Measurements from ENCODE around the gene CENPT. TPM values are rescaled to one million over a fixed set of nuclear protein-coding genes. Genes with fewer than 3 reads are reported as not detected.

Gene CENPT
- total RNA-seq, 1 experiment from 2014 or later = 33.8 TPM

DNA sequence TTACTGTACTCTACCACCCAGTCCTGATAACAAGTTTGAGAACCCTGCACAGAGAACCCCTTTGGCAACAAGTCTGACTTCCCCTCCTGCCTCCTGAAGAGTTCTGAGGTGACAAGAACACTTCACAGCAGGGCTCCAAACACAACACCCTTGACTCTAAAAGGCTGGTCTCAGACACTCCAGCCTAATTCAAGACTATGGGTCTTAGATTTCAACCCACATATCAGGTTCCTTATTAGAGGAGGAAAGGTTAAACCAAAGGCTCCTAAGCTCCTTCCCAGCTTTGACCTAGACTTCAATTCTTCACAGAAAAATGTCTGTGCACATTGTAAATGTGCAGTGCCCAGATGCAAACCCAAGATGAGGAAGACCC, 64.2 kb downstream of the CENPT start:
- no peak for DNase-seq
- H3F3A ChIP-seq (ENCODE audit: insufficient read depth, low read depth) = no peaks in the 10 kb centered on the region
- ChIA-PET CTCF (interaction anchor here (0.7 kb wide), 1 partner anchor 80 kb away, joined by 5 read pairs; no protein-coding TSS in a partner anchor), POLR2A (ENCODE audit: unreplicated experiment) (no interaction called here)
- no peaks in the 10 kb centered on the region for H3K27me3 ChIP-seq (ENCODE audit: insufficient read depth, low read depth)
- H3K4me3 ChIP-seq = no peak overlapping the region
- TF ChIP-seq EZH2 (IDR thresholded peaks at IDR 0.05; ENCODE audit: low read depth) = no peak
- TF ChIP-seq, protein P1, sequence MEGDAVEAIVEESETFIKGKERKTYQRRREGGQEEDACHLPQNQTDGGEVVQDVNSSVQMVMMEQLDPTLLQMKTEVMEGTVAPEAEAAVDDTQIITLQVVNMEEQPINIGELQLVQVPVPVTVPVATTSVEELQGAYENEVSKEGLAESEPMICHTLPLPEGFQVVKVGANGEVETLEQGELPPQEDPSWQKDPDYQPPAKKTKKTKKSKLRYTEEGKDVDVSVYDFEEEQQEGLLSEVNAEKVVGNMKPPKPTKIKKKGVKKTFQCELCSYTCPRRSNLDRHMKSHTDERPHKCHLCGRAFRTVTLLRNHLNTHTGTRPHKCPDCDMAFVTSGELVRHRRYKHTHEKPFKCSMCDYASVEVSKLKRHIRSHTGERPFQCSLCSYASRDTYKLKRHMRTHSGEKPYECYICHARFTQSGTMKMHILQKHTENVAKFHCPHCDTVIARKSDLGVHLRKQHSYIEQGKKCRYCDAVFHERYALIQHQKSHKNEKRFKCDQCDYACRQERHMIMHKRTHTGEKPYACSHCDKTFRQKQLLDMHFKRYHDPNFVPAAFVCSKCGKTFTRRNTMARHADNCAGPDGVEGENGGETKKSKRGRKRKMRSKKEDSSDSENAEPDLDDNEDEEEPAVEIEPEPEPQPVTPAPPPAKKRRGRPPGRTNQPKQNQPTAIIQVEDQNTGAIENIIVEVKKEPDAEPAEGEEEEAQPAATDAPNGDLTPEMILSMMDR (conservative IDR thresholded peaks at IDR 0.05) = no peak
- no peaks in the 10 kb centered on the region for H3K9me2 ChIP-seq (ENCODE audit: insufficient read depth)
- no peak overlapping the region for H3K4me2 ChIP-seq
- BruUV-seq (replicated peaks) = no TSS peak
- peaks cover 6% of the 10 kb centered on the region; the same call in 1 of the 2 replicates for H3K79me2 ChIP-seq (ENCODE audit: low read depth)
- no peaks in the 10 kb centered on the region for H3K36me3 ChIP-seq (ENCODE audit: low read depth)
- H2AFZ ChIP-seq = no peak overlapping the region
- H3K27ac ChIP-seq = no peak overlapping the region
- no peaks in the 10 kb centered on the region for H3K9me3 ChIP-seq (ENCODE audit: insufficient read depth, low read depth)
- H4K20me1 ChIP-seq (ENCODE audit: insufficient read depth) = peaks cover 3% of the 10 kb centered on the region
- H3K4me1 ChIP-seq (replicated peaks; ENCODE audit: insufficient read depth) = no peaks in the 10 kb centered on the region
- intact Hi-C loops (cut with micrococcal nuclease; ENCODE audit: unreplicated experiment) = no loop called here

DNA sequence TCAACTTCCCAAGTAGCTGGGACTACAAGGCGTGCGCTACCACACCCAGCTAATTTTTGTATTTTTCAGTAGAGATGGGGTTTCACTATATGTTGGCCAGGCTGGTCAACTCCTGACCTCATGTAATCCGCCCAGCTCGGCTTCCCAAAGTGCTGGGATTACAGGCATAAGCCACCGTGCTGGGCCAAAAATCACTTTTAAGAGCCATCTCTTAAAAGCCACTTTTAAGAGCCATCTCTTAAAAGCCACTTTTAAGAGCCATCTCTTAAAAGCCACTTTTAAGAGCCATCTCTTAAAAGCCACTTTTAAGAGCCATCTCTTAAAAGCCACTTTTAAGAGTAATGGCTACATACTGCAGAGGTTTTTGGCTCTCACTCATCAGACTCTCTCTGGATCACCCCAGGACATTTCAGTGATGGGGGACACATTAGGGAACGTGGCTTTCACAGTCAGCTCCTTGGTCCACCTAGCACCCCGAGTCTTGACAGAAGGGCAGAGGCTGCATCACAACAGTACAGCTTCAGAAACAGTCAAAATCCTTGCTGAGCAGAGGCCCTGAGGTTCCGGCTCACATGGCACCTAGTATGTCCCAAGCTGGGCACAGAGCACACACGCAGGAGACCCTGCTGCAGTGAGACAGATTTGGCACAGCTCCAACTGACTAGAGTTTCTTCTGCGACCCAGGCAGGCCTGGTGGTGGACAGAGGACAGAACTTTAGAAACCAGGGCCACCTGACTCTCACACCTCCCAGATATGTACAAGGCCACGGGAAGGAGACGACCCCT, 64.7 kb downstream of the CENPT start:
- POLR2A ChIA-PET (ENCODE audit: unreplicated experiment) = no interaction called here
- BruUV-seq (replicated peaks) = no TSS peak
- Histone ChIP-seq H3K4me1 (replicated peaks; ENCODE audit: insufficient read depth) (no peaks in the 10 kb centered on the region), H3K4me2 (no peak overlapping the region), H3K27ac (no peak overlapping the region), H2AFZ (no peak overlapping the region), H3K9me2 (ENCODE audit: insufficient read depth) (no peaks in the 10 kb centered on the region), H3K79me2 (ENCODE audit: low read depth) (peaks cover 6% of the 10 kb centered on the region; the same call in 1 of the 2 replicates), H4K20me1 (ENCODE audit: insufficient read depth) (peaks cover 7% of the 10 kb centered on the region), H3K9me3 (ENCODE audit: insufficient read depth, low read depth) (no peaks in the 10 kb centered on the region), H3K27me3 (ENCODE audit: insufficient read depth, low read depth) (no peaks in the 10 kb centered on the region), H3K4me3 (no peak overlapping the region), H3F3A (ENCODE audit: insufficient read depth, low read depth) (no peaks in the 10 kb centered on the region), H3K36me3 (ENCODE audit: low read depth) (no peaks in the 10 kb centered on the region)
- TF ChIP-seq EZH2 (IDR thresholded peaks at IDR 0.05; ENCODE audit: low read depth) = no peak
- TF ChIP-seq, protein P1 (conservative IDR thresholded peaks at IDR 0.05) = no peak
- no peak for DNase-seq
- intact Hi-C loops (cut with micrococcal nuclease; ENCODE audit: unreplicated experiment) = no loop called here
- CTCF ChIA-PET = no interaction called here

DNA sequence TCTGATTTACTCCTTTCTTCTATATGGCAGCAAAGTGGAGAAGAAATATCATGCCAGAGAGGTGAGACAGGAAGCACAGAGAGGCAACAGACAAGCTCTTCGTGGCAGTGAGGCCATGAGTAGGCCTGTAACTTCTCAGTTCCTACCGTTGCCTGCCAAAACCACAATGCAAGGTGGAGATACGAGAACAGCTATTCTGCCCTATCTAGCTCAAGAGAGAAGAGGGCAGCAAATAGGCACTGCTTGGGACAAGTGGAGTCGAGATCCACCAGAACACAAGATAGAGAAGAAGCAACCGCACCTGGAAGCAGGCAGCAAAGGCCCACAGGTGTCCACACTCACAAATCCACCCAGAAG, 66.0 kb downstream of the CENPT start:
- intact Hi-C loops (cut with micrococcal nuclease; ENCODE audit: unreplicated experiment) = no loop called here
- no peak for TF ChIP-seq EZH2 (IDR thresholded peaks at IDR 0.05; ENCODE audit: low read depth)
- TF ChIP-seq, protein P1 (conservative IDR thresholded peaks at IDR 0.05) = no peak
- Histone ChIP-seq H3K36me3 (ENCODE audit: low read depth) (no peaks in the 10 kb centered on the region), H3K4me1 (replicated peaks; ENCODE audit: insufficient read depth) (no peaks in the 10 kb centered on the region), H3K27me3 (ENCODE audit: insufficient read depth, low read depth) (no peaks in the 10 kb centered on the region), H3K4me2 (no peak overlapping the region), H3K9me3 (ENCODE audit: insufficient read depth, low read depth) (no peaks in the 10 kb centered on the region), H4K20me1 (ENCODE audit: insufficient read depth) (peaks cover 7% of the 10 kb centered on the region), H3K9me2 (ENCODE audit: insufficient read depth) (no peaks in the 10 kb centered on the region), H2AFZ (no peak overlapping the region), H3K4me3 (no peak overlapping the region), H3F3A (ENCODE audit: insufficient read depth, low read depth) (no peaks in the 10 kb centered on the region), H3K79me2 (ENCODE audit: low read depth) (peaks cover 6% of the 10 kb centered on the region; the same call in 1 of the 2 replicates), H3K27ac (no peak overlapping the region)
- no peak for DNase-seq
- POLR2A ChIA-PET (ENCODE audit: unreplicated experiment) = interaction anchor here (0.8 kb wide), 1 partner anchor 40 kb away, joined by 3 read pairs; no protein-coding TSS in a partner anchor
- BruUV-seq (replicated peaks) = no TSS peak
- CTCF ChIA-PET = no interaction called here

Data from PC-9 (cell line).